GM12878 (cell line): ENCODE results near the gene CTRB2.

Experiments
- EZH2 ChIP-seq: IDR thresholded peaks from 2 replicates; pipeline ENCODE4 v1.6.1; 2012; ENCODE audit warnings: low read depth, mild to moderate bottlenecking, control low read depth, inconsistent platforms, low read length, borderline replicate concordance; ENCODE audit not compliant: control insufficient read depth
- NFYB ChIP-seq: IDR thresholded peaks from 2 replicates; pipeline ENCODE4 v1.6.1; 2011; ENCODE audit warnings: low read depth, mild to moderate bottlenecking, low read length, improper control_type of control experiment, moderate library complexity; ENCODE audit not compliant: insufficient read depth
- NRF1 ChIP-seq: conservative IDR thresholded peaks from 2 replicates; pipeline ENCODE4 v1.6.1; 2011; ENCODE audit warnings: mild to moderate bottlenecking, low read depth, low read length, improper control_type of control experiment
- POLR2A ChIP-seq: IDR thresholded peaks from 2 replicates; pipeline ENCODE4 v1.6.1; 2011; ENCODE audit warnings: low read depth, mild to moderate bottlenecking, low read length
- REST ChIP-seq: IDR thresholded peaks from 2 replicates; pipeline ENCODE4 v1.6.1; 2012; ENCODE audit warnings: mild to moderate bottlenecking, low read depth, low read length
- STAT1 ChIP-seq: fragments of 450-650 bp; conservative IDR thresholded peaks from 2 replicates; pipeline ENCODE4 v1.6.1; 2014; ENCODE audit warnings: antibody characterized with exemption, mild to moderate bottlenecking
- YY1 ChIP-seq: IDR thresholded peaks from 2 replicates; pipeline ENCODE4 v1.6.1; 2011; ENCODE audit warnings: low read depth, mild to moderate bottlenecking, low read length
- ZBTB11 ChIP-seq: fragments of 450-650 bp; formaldehyde crosslinking; IDR thresholded peaks from 2 replicates; pipeline ENCODE4 v1.5.0; 2022; ENCODE audit warnings: mild to moderate bottlenecking, missing genetic modification characterization
- TF ChIP-seq, protein P1 (sequence below), 3 experiments: IDR thresholded peaks in 2 of 3; conservative IDR thresholded peaks in 1 of 3; 2 replicates each; pipeline ENCODE4 v1.5.1; 2011; ENCODE audit warnings: low read depth in 3 of 3, low read length in 3 of 3, mild to moderate bottlenecking in 3 of 3, control low read depth in 2 of 3, moderate library complexity in 2 of 3, inconsistent platforms in 1 of 3, mixed read lengths in 1 of 3; ENCODE audit not compliant: control insufficient read depth in 2 of 3, insufficient read depth in 1 of 3; ENCODE audit errors: extremely low read depth in 1 of 3

DNA sequence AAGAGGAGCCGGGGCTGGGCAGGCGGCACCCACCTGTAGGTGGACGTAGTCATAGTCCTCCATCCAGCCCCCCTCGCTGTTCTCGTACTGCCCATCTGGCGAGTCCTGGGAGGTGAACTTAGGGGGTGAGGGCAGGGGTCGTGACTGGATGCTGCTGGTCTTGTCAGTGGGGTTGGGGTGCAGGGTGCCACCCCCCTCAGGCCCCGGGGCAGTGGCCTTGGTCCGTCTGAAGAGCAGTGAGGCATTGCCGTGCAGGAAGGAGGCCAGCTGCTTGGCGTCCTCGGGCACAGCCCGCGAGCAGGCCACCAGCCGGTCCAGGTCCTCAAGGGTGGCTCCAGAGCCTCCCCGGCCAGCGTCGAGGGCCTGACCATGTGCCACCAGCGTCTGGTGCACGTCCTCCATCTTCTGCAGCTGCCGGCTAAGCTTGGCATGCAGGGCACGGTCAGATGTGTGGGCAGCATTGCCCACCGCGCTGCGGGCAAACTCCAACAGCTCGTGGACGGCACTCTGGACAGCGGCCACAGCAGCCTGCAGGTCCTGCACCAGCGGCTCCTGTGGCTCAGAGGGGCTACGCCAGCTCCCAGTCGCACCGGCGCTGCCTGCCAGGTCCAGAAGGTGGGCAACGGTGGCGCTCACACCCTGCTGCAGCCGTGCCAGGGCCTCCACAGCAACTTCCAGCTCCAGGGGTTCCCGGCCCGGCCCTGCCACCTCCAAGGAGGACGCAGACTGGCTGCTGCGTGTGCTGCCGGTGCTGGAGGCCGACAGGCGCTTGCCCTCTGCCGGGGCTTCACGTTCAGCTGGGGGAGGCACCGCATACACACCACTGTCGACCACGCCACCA, 28.1 kb upstream of the CTRB2 start:
- TF ChIP-seq STAT1 (no peak), YY1 (no peak), NRF1 (no peak), EZH2 (no peak), POLR2A (no peak), ZBTB11 (CRISPR knock-in tag) (no peak), REST (no peak), NFYB (no peak)
- TF ChIP-seq, protein P1, sequence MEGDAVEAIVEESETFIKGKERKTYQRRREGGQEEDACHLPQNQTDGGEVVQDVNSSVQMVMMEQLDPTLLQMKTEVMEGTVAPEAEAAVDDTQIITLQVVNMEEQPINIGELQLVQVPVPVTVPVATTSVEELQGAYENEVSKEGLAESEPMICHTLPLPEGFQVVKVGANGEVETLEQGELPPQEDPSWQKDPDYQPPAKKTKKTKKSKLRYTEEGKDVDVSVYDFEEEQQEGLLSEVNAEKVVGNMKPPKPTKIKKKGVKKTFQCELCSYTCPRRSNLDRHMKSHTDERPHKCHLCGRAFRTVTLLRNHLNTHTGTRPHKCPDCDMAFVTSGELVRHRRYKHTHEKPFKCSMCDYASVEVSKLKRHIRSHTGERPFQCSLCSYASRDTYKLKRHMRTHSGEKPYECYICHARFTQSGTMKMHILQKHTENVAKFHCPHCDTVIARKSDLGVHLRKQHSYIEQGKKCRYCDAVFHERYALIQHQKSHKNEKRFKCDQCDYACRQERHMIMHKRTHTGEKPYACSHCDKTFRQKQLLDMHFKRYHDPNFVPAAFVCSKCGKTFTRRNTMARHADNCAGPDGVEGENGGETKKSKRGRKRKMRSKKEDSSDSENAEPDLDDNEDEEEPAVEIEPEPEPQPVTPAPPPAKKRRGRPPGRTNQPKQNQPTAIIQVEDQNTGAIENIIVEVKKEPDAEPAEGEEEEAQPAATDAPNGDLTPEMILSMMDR (IDR thresholded peaks at IDR 0.05 in 2 of 3, conservative IDR thresholded peaks at IDR 0.05 in 1 of 3; ENCODE audit: control insufficient read depth in 2 of 3, extremely low read depth in 1 of 3, insufficient read depth in 1 of 3, low read depth in 3 of 3, low read length in 3 of 3), result no peak
